ENCODE measurements around the gene FOXRED2. TPM values are rescaled to one million over a fixed set of nuclear protein-coding genes. Genes with fewer than 3 reads are reported as not detected.

The FOXRED2 gene
- polyA plus RNA-seq, 1 donor from 2014 or later: 7.9 TPM

- Histone ChIP-seq H3K4me2 (ENCODE audit: low read length) (no peak overlapping the region), H3F3A (ENCODE audit: insufficient read depth, low read length, poor library complexity, severe bottlenecking) (no peaks in the 10 kb centered on the region), H3K27me3 (ENCODE audit: insufficient read depth, low read depth, low read length) (no peaks in the 10 kb centered on the region), H4K20me1 (ENCODE audit: insufficient read depth) (no peaks in the 10 kb centered on the region), H3K27ac (ENCODE audit: low read length) (no peak overlapping the region), H2AFZ (ENCODE audit: low read depth, low read length) (no peak overlapping the region), H3K4me3 (ENCODE audit: low read length) (no peak overlapping the region), H3K9me2 (ENCODE audit: insufficient read depth, low read length) (no peaks in the 10 kb centered on the region), H3K9me3 (ENCODE audit: low read length) (no peaks in the 10 kb centered on the region), H3K9ac (ENCODE audit: low read length) (no peak overlapping the region), H3K36me3 (ENCODE audit: insufficient read depth, low read length) (no peaks in the 10 kb centered on the region), H3K79me2 (replicated peaks; ENCODE audit: insufficient read depth, low read length) (no peaks in the 10 kb centered on the region)
- no peak for TF ChIP-seq EP300 (conservative IDR thresholded peaks at IDR 0.05; ENCODE audit: poor library complexity, severe bottlenecking)
- TF ChIP-seq CTCF (IDR thresholded peaks at IDR 0.05; ENCODE audit: poor library complexity, severe bottlenecking): no peak
- no peak for TF ChIP-seq POLR2AphosphoS5 (IDR thresholded peaks at IDR 0.05)
- no peak for TF ChIP-seq RAD21 (conservative IDR thresholded peaks at IDR 0.05)
- TF ChIP-seq MXI1 (conservative IDR thresholded peaks at IDR 0.05; ENCODE audit: poor library complexity, severe bottlenecking): no peak
- TF ChIP-seq EZH2 (IDR thresholded peaks at IDR 0.05; ENCODE audit: borderline replicate concordance, insufficient read depth, low read length, poor library complexity, severe bottlenecking): no peak
- TF ChIP-seq SMC3 (conservative IDR thresholded peaks at IDR 0.05; ENCODE audit: poor library complexity): no peak
- TF ChIP-seq TAF1 (IDR thresholded peaks at IDR 0.05; ENCODE audit: low read depth): no peak
- no peak for TF ChIP-seq REST (IDR thresholded peaks at IDR 0.05; ENCODE audit: borderline replicate concordance)
These were observed 57.2 kb downstream of the FOXRED2 start for GRCh38 chr22:36449596-36450175.

DNA sequence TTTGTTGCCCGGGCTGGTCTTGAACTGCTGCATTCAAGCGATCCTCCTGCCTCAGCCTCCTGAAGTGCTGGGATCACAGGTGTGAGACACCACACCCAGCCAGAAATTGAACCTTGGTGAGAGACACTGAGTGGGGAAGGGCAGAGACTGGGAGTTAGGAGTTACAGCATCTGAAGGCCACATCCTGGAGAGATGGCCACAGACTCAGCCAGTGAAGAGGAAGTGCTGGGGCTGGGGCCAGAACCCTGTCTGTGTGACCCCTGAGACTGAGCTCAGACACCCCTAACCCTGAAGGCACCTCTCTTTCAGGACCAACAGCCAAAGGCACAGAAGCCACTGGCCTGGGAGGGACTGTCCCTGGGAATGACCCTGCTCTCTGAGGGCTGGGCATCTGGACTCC, 59.2 kb downstream of the FOXRED2 start:
- no peak overlapping the region for H3K9ac ChIP-seq (ENCODE audit: low read length)
- no peak overlapping the region for H3K4me3 ChIP-seq (ENCODE audit: low read length)
- H3K79me2 ChIP-seq (replicated peaks; ENCODE audit: insufficient read depth, low read length): no peaks in the 10 kb centered on the region
- no peaks in the 10 kb centered on the region for H3K9me3 ChIP-seq (ENCODE audit: low read length)
- H3K27me3 ChIP-seq (ENCODE audit: insufficient read depth, low read depth, low read length): no peaks in the 10 kb centered on the region
- no peak overlapping the region for H3K27ac ChIP-seq (ENCODE audit: low read length)
- H3K4me2 ChIP-seq (ENCODE audit: low read length): no peak overlapping the region
- no peaks in the 10 kb centered on the region for H3F3A ChIP-seq (ENCODE audit: insufficient read depth, low read length, poor library complexity, severe bottlenecking)
- H3K9me2 ChIP-seq (ENCODE audit: insufficient read depth, low read length): no peaks in the 10 kb centered on the region
- H3K36me3 ChIP-seq (ENCODE audit: insufficient read depth, low read length): no peaks in the 10 kb centered on the region
- H2AFZ ChIP-seq (ENCODE audit: low read depth, low read length): no peak overlapping the region
- H4K20me1 ChIP-seq (ENCODE audit: insufficient read depth): no peaks in the 10 kb centered on the region
- TF ChIP-seq POLR2AphosphoS5 (IDR thresholded peaks at IDR 0.05): no peak
- TF ChIP-seq EZH2 (IDR thresholded peaks at IDR 0.05; ENCODE audit: borderline replicate concordance, insufficient read depth, low read length, poor library complexity, severe bottlenecking): no peak
- no peak for TF ChIP-seq RAD21 (conservative IDR thresholded peaks at IDR 0.05)

Data from neural cell (in vitro differentiated cells).